ENCODE data around the gene COL6A2.

The COL6A2 gene

DNA sequence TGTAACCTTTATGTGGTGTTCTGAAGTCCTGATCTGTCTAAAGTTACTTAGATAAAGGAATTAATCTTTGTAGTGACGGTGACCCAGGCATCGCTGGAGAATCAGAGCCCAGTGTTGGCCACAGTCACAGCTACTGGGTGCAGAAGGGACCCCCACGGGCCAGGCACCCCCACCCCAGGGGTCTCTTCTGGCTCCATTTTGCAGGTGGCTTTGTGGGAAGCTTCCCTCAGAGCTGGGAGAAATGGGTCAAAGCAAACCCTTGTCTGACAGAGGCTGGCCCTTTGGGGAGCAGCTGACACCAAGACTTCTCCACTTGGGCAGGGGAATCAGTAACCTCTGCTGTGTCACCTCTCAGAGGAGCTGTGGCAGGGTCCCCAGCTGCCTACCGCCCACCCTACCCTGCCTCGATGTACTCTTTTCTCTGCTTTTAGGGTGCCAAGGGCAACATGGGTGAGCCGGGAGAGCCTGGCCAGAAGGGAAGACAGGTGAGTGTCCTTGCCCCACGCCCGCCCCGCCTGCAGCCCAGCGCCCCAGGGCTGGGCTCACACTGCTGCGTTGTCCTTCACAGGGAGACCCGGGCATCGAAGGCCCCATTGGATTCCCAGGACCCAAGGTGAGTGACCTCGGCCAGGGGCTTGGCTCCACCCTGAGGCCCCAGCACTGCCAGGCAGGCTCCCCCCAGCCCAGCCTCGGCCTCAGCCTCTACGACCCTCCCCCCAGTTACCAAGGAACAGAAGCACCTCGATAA lies 17.7 kb downstream of the COL6A2 start:
- DNase-seq (ENCODE audit: low read depth), result no peak
- TF ChIP-seq, protein P1, sequence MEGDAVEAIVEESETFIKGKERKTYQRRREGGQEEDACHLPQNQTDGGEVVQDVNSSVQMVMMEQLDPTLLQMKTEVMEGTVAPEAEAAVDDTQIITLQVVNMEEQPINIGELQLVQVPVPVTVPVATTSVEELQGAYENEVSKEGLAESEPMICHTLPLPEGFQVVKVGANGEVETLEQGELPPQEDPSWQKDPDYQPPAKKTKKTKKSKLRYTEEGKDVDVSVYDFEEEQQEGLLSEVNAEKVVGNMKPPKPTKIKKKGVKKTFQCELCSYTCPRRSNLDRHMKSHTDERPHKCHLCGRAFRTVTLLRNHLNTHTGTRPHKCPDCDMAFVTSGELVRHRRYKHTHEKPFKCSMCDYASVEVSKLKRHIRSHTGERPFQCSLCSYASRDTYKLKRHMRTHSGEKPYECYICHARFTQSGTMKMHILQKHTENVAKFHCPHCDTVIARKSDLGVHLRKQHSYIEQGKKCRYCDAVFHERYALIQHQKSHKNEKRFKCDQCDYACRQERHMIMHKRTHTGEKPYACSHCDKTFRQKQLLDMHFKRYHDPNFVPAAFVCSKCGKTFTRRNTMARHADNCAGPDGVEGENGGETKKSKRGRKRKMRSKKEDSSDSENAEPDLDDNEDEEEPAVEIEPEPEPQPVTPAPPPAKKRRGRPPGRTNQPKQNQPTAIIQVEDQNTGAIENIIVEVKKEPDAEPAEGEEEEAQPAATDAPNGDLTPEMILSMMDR (IDR thresholded peaks at IDR 0.05; ENCODE audit: low read depth, low read length, missing control alignments), result no peak

DNA sequence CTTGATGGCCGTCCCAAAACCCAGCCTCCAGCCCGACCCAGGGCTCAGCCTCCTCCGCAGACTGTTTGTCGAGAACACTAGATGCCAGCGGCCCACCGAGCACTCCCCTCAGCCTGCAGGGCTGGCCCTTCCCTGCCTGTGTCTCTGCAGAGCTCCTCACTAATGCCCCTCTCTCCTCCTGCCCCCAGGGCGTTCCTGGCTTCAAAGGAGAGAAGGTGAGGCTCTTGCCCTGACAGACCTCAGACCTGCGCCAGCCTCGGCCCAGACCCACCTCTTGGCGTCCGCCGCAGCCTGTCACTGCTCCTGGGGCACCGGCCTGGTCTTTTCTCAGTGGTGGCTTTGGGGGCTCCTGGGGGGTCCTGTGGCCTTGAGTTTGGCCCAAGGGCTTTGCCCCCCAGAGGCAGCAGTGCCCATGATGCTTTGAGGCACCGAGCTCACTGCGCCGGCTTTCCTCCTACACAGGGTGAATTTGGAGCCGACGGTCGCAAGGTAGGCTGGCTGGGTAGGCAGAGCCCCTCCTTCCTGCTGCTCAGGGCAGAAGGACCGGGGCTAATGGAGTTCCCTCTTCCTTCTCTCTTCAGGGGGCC lies 18.4 kb downstream of the COL6A2 start:
- H3K4me3 ChIP-seq (ENCODE audit: low read depth, low read length), result no peak overlapping the region
- DNase-seq (ENCODE audit: low read depth), result no peak
- TF ChIP-seq, protein P1 (IDR thresholded peaks at IDR 0.05; ENCODE audit: low read depth, low read length, missing control alignments), result no peak

More for the DNA sequence above, 17.7 kb downstream of the COL6A2 start:
- H3K4me3 ChIP-seq (ENCODE audit: low read depth, low read length), result no peak overlapping the region

DNA sequence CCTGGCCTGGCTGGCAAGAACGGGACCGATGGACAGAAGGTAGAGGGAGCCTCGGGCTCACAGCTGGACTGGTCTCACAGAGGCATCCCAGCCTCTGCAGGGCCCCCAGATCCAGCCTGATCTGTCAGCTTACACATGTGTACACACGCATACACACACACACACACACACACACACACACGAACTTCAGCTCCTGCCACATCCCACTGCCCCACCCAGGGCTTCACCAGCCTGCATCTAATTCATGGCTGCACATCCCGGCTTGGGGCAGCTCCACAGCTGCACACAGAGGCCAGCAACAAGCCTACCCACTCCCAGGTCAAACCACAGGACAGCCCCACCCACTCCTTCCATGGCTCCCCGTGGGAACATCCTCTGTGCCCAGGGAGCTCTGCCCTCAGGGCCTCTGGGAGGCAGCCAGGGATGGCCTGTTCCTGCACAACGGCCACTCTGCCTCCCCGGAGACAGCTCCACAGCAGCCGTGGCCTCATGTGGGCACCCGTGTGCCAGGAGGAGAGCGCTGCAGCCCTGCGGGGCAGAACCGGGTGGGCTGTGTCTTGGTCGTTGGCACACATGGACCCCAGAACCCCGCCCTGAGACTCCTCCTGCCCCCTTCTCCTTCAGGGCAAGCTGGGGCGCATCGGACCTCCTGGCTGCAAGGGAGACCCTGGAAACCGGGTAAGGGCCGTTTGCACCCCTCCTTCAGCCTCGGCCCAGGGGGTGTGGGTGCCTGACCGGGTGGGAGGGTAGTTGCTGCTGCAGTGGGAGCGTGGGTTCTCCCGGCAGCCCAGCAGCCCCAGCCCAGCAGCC lies 19.1 kb downstream of the COL6A2 start:
- TF ChIP-seq, protein P1 (IDR thresholded peaks at IDR 0.05; ENCODE audit: low read depth, low read length, missing control alignments), result no peak
- H3K4me3 ChIP-seq (ENCODE audit: low read depth, low read length), result no peak overlapping the region
- DNase-seq (ENCODE audit: low read depth), result no peak

DNA sequence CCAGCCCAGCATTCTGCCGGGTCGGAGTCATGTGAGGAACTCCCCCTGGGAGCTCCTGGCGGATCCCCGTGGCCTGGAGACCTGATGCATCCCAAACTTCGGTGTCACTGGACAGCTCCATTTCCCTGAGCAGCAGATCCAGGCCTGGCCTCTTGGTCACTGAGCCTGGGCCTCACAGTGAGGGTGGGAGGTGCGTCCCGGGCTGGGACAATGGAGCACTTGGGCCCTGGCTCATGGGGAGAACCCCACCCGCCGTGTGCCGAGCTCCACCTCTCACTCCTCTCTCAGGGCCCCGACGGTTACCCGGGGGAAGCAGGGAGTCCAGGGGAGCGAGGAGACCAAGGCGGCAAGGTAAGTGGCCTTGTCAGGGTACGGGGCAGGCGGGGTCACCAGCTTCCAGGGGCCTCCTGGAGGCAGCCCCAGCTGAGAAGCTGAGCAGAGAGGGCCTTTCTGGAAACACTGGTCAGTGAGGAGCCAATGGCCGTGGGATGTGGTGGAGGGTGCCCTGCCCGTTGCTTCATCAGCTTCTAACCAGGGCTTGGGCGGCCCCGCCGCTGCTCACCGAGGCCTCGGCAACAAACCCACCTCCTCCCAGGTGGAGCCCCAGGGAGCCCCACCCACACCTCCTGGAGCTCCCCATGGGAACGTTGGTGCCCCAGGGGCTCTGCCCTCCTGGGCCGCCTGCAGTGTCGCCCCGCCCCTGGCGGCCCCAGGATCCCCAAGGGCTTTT lies 19.8 kb downstream of the COL6A2 start:
- TF ChIP-seq, protein P1 (IDR thresholded peaks at IDR 0.05; ENCODE audit: low read depth, low read length, missing control alignments), result no peak
- no peak overlapping the region for H3K4me3 ChIP-seq (ENCODE audit: low read depth, low read length)
- DNase-seq (ENCODE audit: low read depth), result no peak

DNA sequence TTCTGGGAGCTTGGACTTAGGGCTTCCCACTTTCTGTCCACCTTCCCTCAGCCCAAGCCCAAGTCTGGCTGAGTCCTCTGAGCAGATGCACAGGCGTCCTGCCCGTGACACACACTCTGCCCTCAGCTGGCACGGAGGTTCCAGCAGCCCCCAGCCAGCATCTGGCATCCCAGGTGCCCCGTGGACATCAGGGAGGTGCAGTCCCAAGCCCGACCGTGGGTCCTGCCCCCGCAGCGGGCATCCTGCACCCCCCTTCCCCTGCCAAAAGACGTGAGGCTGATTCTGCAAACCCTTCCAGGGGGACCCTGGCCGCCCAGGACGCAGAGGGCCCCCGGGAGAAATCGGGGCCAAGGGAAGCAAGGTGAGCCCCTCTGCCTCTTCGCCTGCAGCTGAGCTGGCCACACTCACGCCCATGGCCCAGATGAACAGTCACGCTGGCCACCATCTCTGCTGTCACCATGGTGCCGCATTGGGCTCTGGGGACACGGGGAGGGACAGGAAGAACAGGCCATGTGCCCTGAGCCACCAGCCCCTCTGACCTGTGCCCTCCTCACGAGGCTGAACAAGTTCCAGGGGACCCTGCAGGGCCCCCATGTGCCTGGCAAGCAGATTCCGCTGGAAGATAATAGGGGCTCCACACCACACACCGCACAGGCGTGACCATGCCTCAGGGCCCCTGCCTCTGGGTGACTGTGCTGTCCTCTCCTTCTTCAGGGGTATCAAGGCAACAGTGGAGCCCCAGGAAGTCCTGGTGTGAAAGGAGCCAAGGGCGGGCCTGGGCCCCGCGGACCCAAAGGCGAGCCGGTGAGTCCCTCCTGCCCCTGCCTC lies 20.6 kb downstream of the COL6A2 start:
- no peak overlapping the region for H3K4me3 ChIP-seq (ENCODE audit: low read depth, low read length)
- no peak for DNase-seq (ENCODE audit: low read depth)
- TF ChIP-seq, protein P1 (IDR thresholded peaks at IDR 0.05; ENCODE audit: low read depth, low read length, missing control alignments), result no peak

DNA sequence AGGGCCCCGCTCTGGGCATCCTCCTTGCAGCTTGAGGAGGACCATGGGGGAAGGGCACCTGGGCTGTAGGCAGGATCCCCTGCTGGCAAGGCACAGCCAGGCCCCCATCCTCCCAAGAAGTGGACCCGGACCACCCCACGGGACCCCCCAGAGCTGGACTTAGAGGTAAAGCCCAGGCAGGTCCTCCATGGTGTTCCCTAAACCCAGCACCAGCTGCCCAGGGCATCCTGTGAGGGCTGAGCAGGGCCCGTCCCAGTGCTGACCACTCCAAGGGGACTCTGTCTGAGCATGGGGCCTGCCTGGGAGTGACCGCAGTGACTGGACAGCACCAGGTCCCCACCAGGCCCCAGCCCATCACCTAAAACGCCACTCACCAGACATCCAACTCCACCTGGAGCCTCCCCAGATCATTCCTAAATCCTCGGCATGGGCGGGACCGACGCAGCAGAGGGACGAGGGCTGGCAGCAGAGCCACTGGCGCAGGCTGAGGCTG lies 21.3 kb downstream of the COL6A2 start:
- no peak for DNase-seq (ENCODE audit: low read depth)
- H3K4me3 ChIP-seq (ENCODE audit: low read depth, low read length), result no peak overlapping the region
- TF ChIP-seq, protein P1 (IDR thresholded peaks at IDR 0.05; ENCODE audit: low read depth, low read length, missing control alignments), result no peak

Data from GM12864 (cell line).